HEK293 (cell line): ENCODE results near the gene PLEKHA5.

Experiments used
- BCL11A ChIP-seq: fragments of 450-650 bp; formaldehyde crosslinking; IDR thresholded peaks from 2 replicates; pipeline ENCODE4 v1.5.1; 2016; ENCODE audit warnings: low read depth, missing biosample characterization, missing genetic modification characterization
- SETDB1 ChIP-seq: IDR thresholded peaks from one replicate; pipeline ENCODE4 v1.6.1; 2017; ENCODE audit warnings: mild to moderate bottlenecking, low read length, moderate library complexity, mixed read lengths; ENCODE audit not compliant: insufficient read length
- ZNF10 ChIP-seq: fragments of 450-650 bp; formaldehyde crosslinking; IDR thresholded peaks from 2 replicates; pipeline ENCODE4 v1.5.1; 2017; ENCODE audit warnings: missing biosample characterization, missing genetic modification characterization
- TF ChIP-seq, protein P1 (sequence below): fragments of 450-650 bp; formaldehyde crosslinking; IDR thresholded peaks from 2 replicates; pipeline ENCODE4 v1.5.1; 2016; ENCODE audit warnings: missing biosample characterization, missing genetic modification characterization

DNA sequence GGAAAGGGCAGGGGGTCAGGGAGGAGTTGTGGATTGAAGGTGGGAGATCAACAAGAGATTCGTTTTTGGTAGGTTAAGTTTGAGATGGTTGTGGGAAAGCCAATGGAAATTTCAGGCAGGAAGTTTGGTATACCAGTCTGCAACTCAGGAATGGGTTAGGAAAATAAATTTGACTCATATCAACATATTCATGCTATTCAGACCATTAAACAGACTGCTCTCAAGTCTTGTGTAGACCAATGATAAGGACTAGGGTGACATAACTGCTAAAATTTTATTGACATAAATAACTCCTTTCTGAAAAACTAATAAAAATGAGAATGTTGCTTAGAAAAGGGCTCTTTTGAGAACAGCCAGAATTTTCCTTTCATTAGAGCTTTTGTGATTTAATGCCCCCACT lies 60.0 kb downstream of the PLEKHA5 start:
- TF ChIP-seq, protein P1, sequence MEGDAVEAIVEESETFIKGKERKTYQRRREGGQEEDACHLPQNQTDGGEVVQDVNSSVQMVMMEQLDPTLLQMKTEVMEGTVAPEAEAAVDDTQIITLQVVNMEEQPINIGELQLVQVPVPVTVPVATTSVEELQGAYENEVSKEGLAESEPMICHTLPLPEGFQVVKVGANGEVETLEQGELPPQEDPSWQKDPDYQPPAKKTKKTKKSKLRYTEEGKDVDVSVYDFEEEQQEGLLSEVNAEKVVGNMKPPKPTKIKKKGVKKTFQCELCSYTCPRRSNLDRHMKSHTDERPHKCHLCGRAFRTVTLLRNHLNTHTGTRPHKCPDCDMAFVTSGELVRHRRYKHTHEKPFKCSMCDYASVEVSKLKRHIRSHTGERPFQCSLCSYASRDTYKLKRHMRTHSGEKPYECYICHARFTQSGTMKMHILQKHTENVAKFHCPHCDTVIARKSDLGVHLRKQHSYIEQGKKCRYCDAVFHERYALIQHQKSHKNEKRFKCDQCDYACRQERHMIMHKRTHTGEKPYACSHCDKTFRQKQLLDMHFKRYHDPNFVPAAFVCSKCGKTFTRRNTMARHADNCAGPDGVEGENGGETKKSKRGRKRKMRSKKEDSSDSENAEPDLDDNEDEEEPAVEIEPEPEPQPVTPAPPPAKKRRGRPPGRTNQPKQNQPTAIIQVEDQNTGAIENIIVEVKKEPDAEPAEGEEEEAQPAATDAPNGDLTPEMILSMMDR (tag by site-specific recombination), result no peak
- TF ChIP-seq BCL11A (tag by site-specific recombination) (no peak), SETDB1 (no peak), ZNF10 (tag by site-specific recombination) (no peak)
